Measurements from ENCODE around the gene BDH1. TPM values are rescaled to one million over a fixed set of nuclear protein-coding genes. Genes with fewer than 3 reads are reported as not detected.

BDH1 gene
- total RNA-seq, 1 donor from 2014 or later, result 16.8 TPM

DNA sequence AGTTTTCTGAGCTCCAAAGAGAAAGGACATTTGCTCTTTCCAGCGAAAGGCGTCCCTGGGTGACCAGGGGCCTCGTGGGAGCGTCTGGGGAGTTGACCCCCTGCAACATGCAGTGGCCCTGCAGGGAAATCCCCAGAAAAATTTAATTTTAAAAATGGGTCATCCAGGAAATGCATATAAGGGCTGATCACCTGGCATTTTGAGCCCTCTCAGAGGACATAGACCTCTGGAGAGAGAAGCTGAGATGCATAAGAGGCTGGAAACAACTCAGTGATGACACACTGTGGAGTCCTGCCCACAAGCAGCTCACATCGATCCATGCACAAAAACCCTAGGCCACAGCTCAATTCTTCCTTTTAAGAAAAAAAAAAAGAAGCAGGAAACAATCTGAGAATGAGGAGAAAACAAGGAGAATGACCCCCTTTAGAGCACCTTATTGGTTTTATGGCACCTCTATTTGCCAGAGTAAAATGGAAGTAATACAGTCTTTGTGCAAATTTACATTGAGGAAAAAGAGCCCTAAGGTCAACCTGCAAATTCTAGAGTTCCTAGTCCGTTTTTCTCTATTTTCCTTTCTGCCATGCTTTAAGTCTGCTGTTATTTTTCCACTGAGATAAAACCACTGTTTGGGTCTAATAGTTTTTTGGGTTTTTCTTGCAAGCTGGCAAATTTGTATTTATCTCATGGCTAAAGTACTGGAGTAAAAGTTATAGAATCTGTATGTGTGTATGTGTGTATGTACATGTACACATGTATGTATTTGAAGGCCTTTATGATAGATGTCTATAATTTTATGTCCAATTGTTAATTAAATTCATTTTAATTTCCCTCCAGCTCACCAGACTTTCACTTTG lies 6.9 kb upstream of the BDH1 start:
- no peak for FAIRE-seq
- H3K36me3 ChIP-seq (ENCODE audit: control insufficient read depth, insufficient read depth, low read length), result no peaks in the 10 kb centered on the region

DNA sequence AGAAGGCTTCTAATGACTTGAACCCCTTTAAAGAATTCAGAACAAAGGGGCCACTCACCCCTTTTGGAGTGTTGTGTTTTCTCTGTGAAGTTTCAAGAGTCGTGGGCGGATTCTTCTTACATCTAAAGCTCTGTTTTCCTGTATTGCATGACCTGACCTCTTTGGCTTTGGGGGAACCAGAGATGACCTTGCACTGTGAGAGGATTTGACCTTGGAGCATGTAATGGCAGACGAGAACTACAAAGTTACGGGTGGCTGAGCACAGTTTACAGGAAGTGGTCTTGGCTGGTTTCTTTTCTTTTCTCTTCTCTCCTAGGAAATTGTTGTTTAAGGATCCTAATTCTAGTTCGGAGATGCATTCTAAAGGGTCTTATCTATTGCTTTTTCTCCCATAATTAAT lies 6.2 kb upstream of the BDH1 start:
- no peak overlapping the region for H3K4me3 ChIP-seq (ENCODE audit: low read depth, low read length)
- FAIRE-seq, result no peak
- H3K27me3 ChIP-seq (ENCODE audit: control insufficient read depth, insufficient read depth, low read length), result no peaks in the 10 kb centered on the region
- no peak for DNase-seq (ENCODE audit: low read depth)
- TF ChIP-seq, protein P1, sequence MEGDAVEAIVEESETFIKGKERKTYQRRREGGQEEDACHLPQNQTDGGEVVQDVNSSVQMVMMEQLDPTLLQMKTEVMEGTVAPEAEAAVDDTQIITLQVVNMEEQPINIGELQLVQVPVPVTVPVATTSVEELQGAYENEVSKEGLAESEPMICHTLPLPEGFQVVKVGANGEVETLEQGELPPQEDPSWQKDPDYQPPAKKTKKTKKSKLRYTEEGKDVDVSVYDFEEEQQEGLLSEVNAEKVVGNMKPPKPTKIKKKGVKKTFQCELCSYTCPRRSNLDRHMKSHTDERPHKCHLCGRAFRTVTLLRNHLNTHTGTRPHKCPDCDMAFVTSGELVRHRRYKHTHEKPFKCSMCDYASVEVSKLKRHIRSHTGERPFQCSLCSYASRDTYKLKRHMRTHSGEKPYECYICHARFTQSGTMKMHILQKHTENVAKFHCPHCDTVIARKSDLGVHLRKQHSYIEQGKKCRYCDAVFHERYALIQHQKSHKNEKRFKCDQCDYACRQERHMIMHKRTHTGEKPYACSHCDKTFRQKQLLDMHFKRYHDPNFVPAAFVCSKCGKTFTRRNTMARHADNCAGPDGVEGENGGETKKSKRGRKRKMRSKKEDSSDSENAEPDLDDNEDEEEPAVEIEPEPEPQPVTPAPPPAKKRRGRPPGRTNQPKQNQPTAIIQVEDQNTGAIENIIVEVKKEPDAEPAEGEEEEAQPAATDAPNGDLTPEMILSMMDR (IDR thresholded peaks at IDR 0.05; ENCODE audit: insufficient read depth, low read length, severe bottlenecking), result no peak
- H3K36me3 ChIP-seq (ENCODE audit: control insufficient read depth, insufficient read depth, low read length), result no peaks in the 10 kb centered on the region

More for the DNA sequence above, 6.9 kb upstream of the BDH1 start:
- DNase-seq (ENCODE audit: low read depth), result no peak
- TF ChIP-seq, protein P1 (IDR thresholded peaks at IDR 0.05; ENCODE audit: insufficient read depth, low read length, severe bottlenecking), result no peak
- Histone ChIP-seq H3K4me3 (ENCODE audit: low read depth, low read length) (no peak overlapping the region), H3K27me3 (ENCODE audit: control insufficient read depth, insufficient read depth, low read length) (no peaks in the 10 kb centered on the region)

DNA sequence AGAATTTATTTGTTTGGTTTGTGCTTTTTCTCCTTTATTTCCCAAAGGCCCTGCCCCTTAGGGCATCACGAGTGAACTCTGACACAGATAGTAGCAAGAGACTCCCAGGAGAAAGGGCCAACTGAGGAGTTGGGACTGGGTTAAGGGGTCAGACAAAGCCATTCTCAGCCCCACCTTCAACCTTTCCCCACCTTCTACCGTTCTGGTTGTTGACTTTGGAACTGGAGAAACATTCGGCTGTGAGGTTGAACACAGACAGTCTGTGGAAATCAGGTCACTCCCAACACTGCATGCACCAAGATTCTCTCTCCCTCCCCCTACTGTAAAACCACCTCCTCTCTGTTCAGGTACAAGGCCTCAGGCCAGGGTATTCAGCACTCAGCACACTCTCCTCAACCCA lies 3.9 kb upstream of the BDH1 start:
- Histone ChIP-seq H3K27me3 (ENCODE audit: control insufficient read depth, insufficient read depth, low read length) (no peaks in the 10 kb centered on the region), H3K36me3 (ENCODE audit: control insufficient read depth, insufficient read depth, low read length) (no peaks in the 10 kb centered on the region), H3K4me3 (ENCODE audit: low read depth, low read length) (no peak overlapping the region)
- FAIRE-seq (no peak), DNase-seq (ENCODE audit: low read depth) (no peak)
- TF ChIP-seq, protein P1 (IDR thresholded peaks at IDR 0.05; ENCODE audit: insufficient read depth, low read length, severe bottlenecking), result no peak

DNA sequence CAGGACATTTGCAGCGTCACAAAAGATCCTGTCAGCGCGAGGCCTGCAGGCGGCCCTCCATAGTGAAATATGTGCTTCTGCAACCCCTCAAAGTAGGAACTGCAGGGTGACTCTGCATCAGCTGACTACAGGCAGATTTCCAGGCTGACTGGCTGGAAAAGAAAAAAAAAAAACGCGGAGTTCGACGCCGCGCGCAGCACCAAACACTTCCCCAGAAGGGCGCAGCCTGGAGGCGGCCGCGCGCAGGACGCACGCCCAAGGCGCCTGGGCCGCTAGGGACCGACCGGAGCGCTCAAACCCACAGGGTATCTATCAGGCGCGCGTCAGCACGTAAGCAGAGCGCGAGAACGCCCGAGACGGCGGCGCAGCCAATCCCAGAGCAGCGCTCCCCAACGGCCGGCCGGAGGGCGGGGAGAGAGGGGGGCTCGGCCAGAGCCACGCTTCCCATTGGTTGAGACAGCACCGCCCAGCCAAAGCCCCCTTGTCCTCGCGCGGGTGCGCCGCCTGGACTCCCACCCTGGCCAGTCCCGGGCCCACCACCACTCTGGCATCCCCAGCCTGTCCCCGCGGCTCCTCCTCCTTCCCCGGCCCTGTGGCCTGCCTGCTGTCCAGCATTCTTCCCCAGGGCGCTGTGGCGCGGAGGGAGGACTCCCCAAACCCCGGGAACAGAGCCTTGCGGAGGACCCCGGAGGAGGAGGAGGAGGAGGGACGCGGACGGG lies 1.0 kb downstream of the BDH1 start:
- TF ChIP-seq, protein P1 (IDR thresholded peaks at IDR 0.05; ENCODE audit: insufficient read depth, low read length, severe bottlenecking), result peak; percentile 67
- no peaks in the 10 kb centered on the region for H3K27me3 ChIP-seq (ENCODE audit: control insufficient read depth, insufficient read depth, low read length)
- DNase-seq (ENCODE audit: low read depth) (peak; percentile 87), FAIRE-seq (no peak)
- no peaks in the 10 kb centered on the region for H3K36me3 ChIP-seq (ENCODE audit: control insufficient read depth, insufficient read depth, low read length)
- H3K4me3 ChIP-seq (ENCODE audit: low read depth, low read length), result peak overlapping the region; percentile 52

DNA sequence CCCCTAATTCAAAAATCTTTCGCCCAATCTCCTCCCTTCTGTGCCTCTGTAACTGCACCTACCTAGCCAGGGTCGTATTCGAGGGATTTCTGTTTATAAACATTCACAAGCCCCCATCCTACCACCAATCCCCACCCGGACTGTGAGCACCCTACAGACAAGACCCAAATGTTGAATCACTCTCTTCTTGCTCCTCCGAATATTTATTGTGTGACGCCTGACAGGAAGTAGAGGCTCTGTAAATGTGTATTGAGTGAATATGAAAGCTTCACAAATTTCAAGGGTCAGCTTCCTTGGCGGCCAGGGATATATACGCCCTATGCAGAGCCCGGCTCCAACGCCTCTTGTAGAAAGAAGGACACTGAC lies 1.6 kb downstream of the BDH1 start:
- no peaks in the 10 kb centered on the region for H3K27me3 ChIP-seq (ENCODE audit: control insufficient read depth, insufficient read depth, low read length)
- TF ChIP-seq, protein P1 (IDR thresholded peaks at IDR 0.05; ENCODE audit: insufficient read depth, low read length, severe bottlenecking), result no peak
- H3K36me3 ChIP-seq (ENCODE audit: control insufficient read depth, insufficient read depth, low read length), result no peaks in the 10 kb centered on the region
- FAIRE-seq (no peak), DNase-seq (ENCODE audit: low read depth) (no peak)
- H3K4me3 ChIP-seq (ENCODE audit: low read depth, low read length), result peak overlapping the region; percentile 52
